GM23338 (cell line): Measurements from ENCODE around the gene APH1B. TPM values are rescaled to one million over a fixed set of nuclear protein-coding genes. Genes with fewer than 3 reads are reported as not detected.

Experiments
- ATAC-seq: fragments of 200-7000 bp; cut with Tn5 transposase; 3 replicates; pipeline ENCODE4 v1.9.1; 2020
- DNase-seq: peaks from one replicate; pipeline ENCODE4 v3.0.0-alpha.2; 2015; ENCODE audit warnings: low spot score
- H2AFZ ChIP-seq: fragments of 200-600 bp; sonication (generic); 2 replicates; pipeline ENCODE4 v1.8.0; 2016; ENCODE audit warnings: antibody characterized with exemption, mild to moderate bottlenecking, moderate library complexity
- H3F3A ChIP-seq: fragments of 200-600 bp; sonication (generic); replicated peaks from 2 replicates; pipeline ENCODE4 v1.8.0; 2017; ENCODE audit warnings: antibody characterized with exemption, mixed run types, low read depth
- H3K27ac ChIP-seq: fragments of 200-600 bp; sonication (generic); 2 replicates; pipeline ENCODE4 v1.6.1; 2016; ENCODE audit warnings: low read depth
- H3K27me3 ChIP-seq: fragments of 200-600 bp; sonication (generic); 2 replicates; pipeline ENCODE4 v1.8.0; 2016; ENCODE audit warnings: mild to moderate bottlenecking, mixed run types, moderate library complexity; ENCODE audit not compliant: insufficient read depth
- H3K36me3 ChIP-seq: fragments of 200-600 bp; sonication (generic); 2 replicates; pipeline ENCODE4 v1.8.0; 2016; ENCODE audit warnings: mild to moderate bottlenecking; ENCODE audit not compliant: insufficient read depth
- H3K4me1 ChIP-seq: fragments of 200-600 bp; sonication (generic); 2 replicates; pipeline ENCODE4 v1.8.0; 2016; ENCODE audit warnings: mild to moderate bottlenecking, moderate library complexity; ENCODE audit not compliant: insufficient read depth
- H3K4me2 ChIP-seq: fragments of 200-600 bp; sonication (generic); 2 replicates; pipeline ENCODE4 v1.7.1; 2017; ENCODE audit warnings: mixed run types
- H3K4me3 ChIP-seq: fragments of 200-600 bp; sonication (generic); 2 replicates; pipeline ENCODE4 v1.6.1; 2016; ENCODE audit warnings: mixed run types
- H3K79me2 ChIP-seq: fragments of 200-600 bp; sonication (generic); replicated peaks from 2 replicates; pipeline ENCODE4 v1.8.0; 2017; ENCODE audit warnings: mild to moderate bottlenecking; ENCODE audit not compliant: insufficient read depth
- H3K9me2 ChIP-seq: fragments of 200-600 bp; sonication (generic); 2 replicates; pipeline ENCODE4 v1.8.0; 2017; ENCODE audit not compliant: insufficient read depth
- H4K20me1 ChIP-seq: fragments of 200-600 bp; sonication (generic); replicated peaks from 2 replicates; pipeline ENCODE4 v1.8.0; 2017; ENCODE audit warnings: mild to moderate bottlenecking; ENCODE audit not compliant: insufficient read depth
- H3K27ac Mint-ChIP-seq: 2 replicates; pipeline ENCODE4 v1.8.0; 2020; ENCODE audit warnings: inconsistent platforms, mild to moderate bottlenecking, moderate library complexity, mixed read lengths
- H3K27me3 Mint-ChIP-seq: 3 replicates; pipeline ENCODE4 v1.8.0; 2022; ENCODE audit warnings: low read depth, mild to moderate bottlenecking, moderate library complexity, mixed read lengths, inconsistent platforms; ENCODE audit not compliant: insufficient read depth, poor library complexity
- H3K36me3 Mint-ChIP-seq: 3 replicates; pipeline ENCODE4 v1.8.0; 2021; ENCODE audit warnings: low read depth, mild to moderate bottlenecking, inconsistent platforms, moderate library complexity, mixed read lengths
- H3K4me1 Mint-ChIP-seq: 3 replicates; pipeline ENCODE4 v1.8.0; 2020; ENCODE audit warnings: mild to moderate bottlenecking, inconsistent platforms, mixed read lengths
- H3K4me3 Mint-ChIP-seq: 3 replicates; pipeline ENCODE4 v1.8.0; 2021; ENCODE audit warnings: moderate library complexity, mild to moderate bottlenecking, inconsistent platforms, mixed read lengths
- H3K9me3 Mint-ChIP-seq: 3 replicates; pipeline ENCODE4 v1.8.0; 2020; ENCODE audit warnings: moderate library complexity, mild to moderate bottlenecking, inconsistent platforms, mixed read lengths
- CREB1 ChIP-seq: fragments of 250-450 bp; sonication (Bioruptor Pico); IDR thresholded peaks from 2 replicates; pipeline ENCODE4 v1.5.0; 2020; ENCODE audit warnings: low read depth, mild to moderate bottlenecking, moderate library complexity
- CTCF ChIP-seq, 2 experiments: fragments of 200-600 bp in 1 of 2; sonication (generic) in 1 of 2; conservative IDR thresholded peaks; 2 replicates each; pipeline versions ENCODE4 v1.5.1 to v1.6.1; 2016 to 2017; ENCODE audit warnings: antibody characterized with exemption in 2 of 2, low read depth in 2 of 2, mild to moderate bottlenecking in 2 of 2, moderate library complexity in 1 of 2
- ETS1 ChIP-seq: IDR thresholded peaks from 2 replicates; pipeline ENCODE4 v1.6.1; 2016; ENCODE audit warnings: antibody characterized with exemption
- EZH2 ChIP-seq: fragments of 200-600 bp; sonication (generic); IDR thresholded peaks from one replicate; pipeline ENCODE4 v1.8.0; 2017; ENCODE audit warnings: antibody characterized with exemption, mild to moderate bottlenecking, low read depth; ENCODE audit not compliant: unreplicated experiment
- EZH2phosphoT487 ChIP-seq: fragments of 200-600 bp; sonication (generic); IDR thresholded peaks from one replicate; pipeline ENCODE4 v1.8.1; 2018; ENCODE audit warnings: antibody characterized with exemption; ENCODE audit not compliant: unreplicated experiment
- NANOG ChIP-seq: IDR thresholded peaks from 2 replicates; pipeline ENCODE4 v1.6.1; 2016; ENCODE audit warnings: antibody characterized with exemption, borderline replicate concordance
- polyA plus RNA-seq: library from polyadenylated mRNA; unstranded; fragments of >200 nt; fragmentation: Nextera tagmentation; extraction: Ambion mirVana; gene quantifications from 2 replicates; pipeline ENCODE4 v1.2.1, GENCODE V29; 2016
- total RNA-seq: library from RNA; depleted of rRNA; stranded (reverse); fragments of >200 nt; shearing (Covaris generic); gene quantifications from 2 replicates; pipeline ENCODE4 v1.2.3, GENCODE V29; 2014

Gene APH1B
- total and polyA plus RNA-seq, 2 experiments from 2014 or later, result 14.3 to 24.4 TPM

GRCh38 chr15:63288778-63289378 lies 11.5 kb downstream of the APH1B start:
- no peaks in the 10 kb centered on the region for H3K36me3 ChIP-seq
- no peaks in the 10 kb centered on the region for H3K79me2 ChIP-seq
- Mint-ChIP-seq H3K9me3 (no peaks in the 10 kb centered on the region; the same call in 2 of the 3 replicates), H3K4me3 (no peak overlapping the region), H3K4me1 (peaks cover 6% of the 10 kb centered on the region; the same call in 1 of the 3 replicates), H3K27ac (no peak overlapping the region), H3K27me3 (peaks cover 3% of the 10 kb centered on the region), H3K36me3 (peaks cover 9% of the 10 kb centered on the region; the same call in 2 of the 3 replicates)
- H2AFZ ChIP-seq, result no peak overlapping the region
- ATAC-seq (peak; percentile 39; the same call in 2 of the 3 replicates), DNase-seq (peak; percentile 72)
- TF ChIP-seq ETS1 (no peak), CREB1 (CRISPR knock-in tag) (no peak), CTCF (conservative IDR thresholded peaks at IDR 0.05; ENCODE audit: low read depth in 2 of 2) (peak; percentile 67 to 87)
- H3K27me3 ChIP-seq, result no peaks in the 10 kb centered on the region
- H3F3A ChIP-seq, result no peaks in the 10 kb centered on the region
- H3K4me2 ChIP-seq, result no peak overlapping the region
- H4K20me1 ChIP-seq, result no peaks in the 10 kb centered on the region
- no peak overlapping the region for H3K4me3 ChIP-seq
- H3K4me1 ChIP-seq, result no peaks in the 10 kb centered on the region
- H3K27ac ChIP-seq, result no peak overlapping the region
- no peaks in the 10 kb centered on the region for H3K9me2 ChIP-seq

- Mint-ChIP-seq H3K27me3 (no peaks in the 10 kb centered on the region), H3K9me3 (no peaks in the 10 kb centered on the region; the same call in 2 of the 3 replicates), H3K4me3 (no peak overlapping the region), H3K27ac (no peak overlapping the region), H3K4me1 (peaks cover 6% of the 10 kb centered on the region; the same call in 2 of the 3 replicates), H3K36me3 (peaks cover 14% of the 10 kb centered on the region; the same call in 2 of the 3 replicates)
- no peaks in the 10 kb centered on the region for H3K36me3 ChIP-seq
- H3K4me2 ChIP-seq, result no peak overlapping the region
- no peaks in the 10 kb centered on the region for H3K4me1 ChIP-seq
- H3K9me2 ChIP-seq, result no peaks in the 10 kb centered on the region
- no peak for ATAC-seq
- TF ChIP-seq EZH2phosphoT487 (no peak), CREB1 (CRISPR knock-in tag) (no peak)
- H3K79me2 ChIP-seq, result no peaks in the 10 kb centered on the region
- no peak overlapping the region for H3K27ac ChIP-seq
- H4K20me1 ChIP-seq, result no peaks in the 10 kb centered on the region
- H3K27me3 ChIP-seq, result no peaks in the 10 kb centered on the region
- no peak overlapping the region for H3K4me3 ChIP-seq
- no peaks in the 10 kb centered on the region for H3F3A ChIP-seq
- no peak overlapping the region for H2AFZ ChIP-seq
- no peak for DNase-seq
Observed at GRCh38 chr15:63291507-63291906, 14.1 kb downstream of the APH1B start.

DNA sequence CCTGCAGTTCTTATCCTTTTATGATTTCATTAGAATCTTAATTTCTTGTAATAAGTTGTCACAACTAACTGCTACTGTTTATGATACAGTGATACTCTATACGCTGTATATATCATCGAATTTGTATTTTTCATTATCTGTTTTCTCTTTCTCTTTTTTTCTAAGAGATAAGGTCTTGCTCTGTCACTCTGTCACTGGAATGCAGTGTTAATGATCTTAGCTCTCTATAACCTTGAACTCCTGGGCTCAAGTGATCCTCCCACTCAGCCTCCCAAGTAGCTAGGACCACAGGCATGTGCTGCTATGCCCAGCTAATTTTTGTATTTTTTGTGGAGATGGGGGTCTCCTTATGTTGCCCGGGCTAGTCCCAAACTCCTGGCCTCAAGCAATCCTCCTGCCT lies 14.8 kb downstream of the APH1B start:
- no peaks in the 10 kb centered on the region for H3K36me3 ChIP-seq
- Mint-ChIP-seq H3K4me1 (peaks cover 6% of the 10 kb centered on the region; the same call in 2 of the 3 replicates), H3K4me3 (no peak overlapping the region), H3K36me3 (peaks cover 16% of the 10 kb centered on the region; the same call in 2 of the 3 replicates), H3K27ac (no peak overlapping the region), H3K27me3 (no peaks in the 10 kb centered on the region), H3K9me3 (no peaks in the 10 kb centered on the region; the same call in 2 of the 3 replicates)
- H3K27ac ChIP-seq, result no peak overlapping the region
- H3K79me2 ChIP-seq, result no peaks in the 10 kb centered on the region
- TF ChIP-seq EZH2 (no peak), NANOG (no peak)
- no peaks in the 10 kb centered on the region for H3F3A ChIP-seq
- no peak overlapping the region for H3K4me3 ChIP-seq
- DNase-seq, result no peak
- no peaks in the 10 kb centered on the region for H3K9me2 ChIP-seq
- H2AFZ ChIP-seq, result no peak overlapping the region
- H3K27me3 ChIP-seq, result no peaks in the 10 kb centered on the region
- H3K4me1 ChIP-seq, result no peaks in the 10 kb centered on the region
- no peaks in the 10 kb centered on the region for H4K20me1 ChIP-seq
- no peak overlapping the region for H3K4me2 ChIP-seq
- no peak for ATAC-seq
